Measurements from ENCODE around the gene FBXO31. TPM values are rescaled to one million over a fixed set of nuclear protein-coding genes. Genes with fewer than 3 reads are reported as not detected.
"Not testable (repeated sequence)": the region's sequence is repeated elsewhere in the genome, so short reads cannot be mapped to it uniquely, and the experiment has no call there.

FBXO31 gene
- polyA plus RNA-seq, 5 donors = 18.8 to 28.0 (median 26.5) TPM

DNA sequence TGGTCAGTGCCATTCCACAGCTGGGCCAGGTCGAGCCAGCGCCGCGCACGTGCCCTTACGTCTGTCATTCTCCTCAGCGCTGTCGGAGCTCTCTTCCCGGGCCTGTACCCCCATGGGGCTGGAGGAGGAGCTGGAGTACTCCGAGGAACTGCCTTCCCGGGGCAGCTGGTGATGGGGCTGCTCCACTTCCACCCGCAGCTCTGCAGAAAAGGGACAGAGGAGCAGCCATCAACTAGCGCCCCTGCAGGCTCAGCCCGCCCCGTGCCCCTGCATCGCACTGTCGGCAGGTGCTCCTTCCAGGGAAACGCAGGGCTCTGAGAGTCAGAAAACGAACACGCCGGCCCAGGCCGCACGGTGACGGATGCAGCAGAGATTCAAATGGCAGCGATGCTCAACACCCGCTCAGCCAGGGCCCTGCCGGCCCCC, 29.4 kb upstream of the FBXO31 start:
- DNase-seq = no peak

DNA sequence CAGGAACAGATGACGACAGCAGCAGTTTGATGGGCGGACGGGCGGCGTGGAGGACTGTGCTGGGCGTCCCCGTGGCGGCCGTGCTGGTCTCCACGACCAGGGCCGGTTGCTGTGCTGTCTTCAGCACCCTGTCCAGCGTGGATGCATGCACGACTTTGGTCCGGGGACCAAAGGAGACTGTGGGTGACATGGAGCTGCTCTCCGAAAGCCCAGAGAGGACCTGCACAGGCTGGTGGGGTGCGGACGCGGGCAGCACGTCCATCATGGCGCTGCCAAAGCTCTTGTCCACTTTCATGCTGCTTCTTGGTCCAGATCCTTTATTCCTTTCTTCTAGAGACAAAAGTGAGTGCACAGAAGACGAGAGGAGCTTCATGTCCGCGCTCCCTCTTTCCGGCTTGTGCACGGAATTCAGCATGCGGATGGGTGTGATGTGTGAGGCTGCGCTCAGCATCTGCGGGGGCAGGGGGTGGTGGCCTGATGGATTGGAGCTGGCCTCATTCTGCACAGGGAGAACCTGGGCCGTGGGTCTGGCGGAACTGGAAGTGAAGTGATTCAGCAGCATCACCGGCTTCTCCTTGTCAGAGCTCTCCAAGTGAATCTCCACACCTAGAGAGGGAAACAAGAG, 28.9 kb upstream of the FBXO31 start:
- DNase-seq = no peak

DNA sequence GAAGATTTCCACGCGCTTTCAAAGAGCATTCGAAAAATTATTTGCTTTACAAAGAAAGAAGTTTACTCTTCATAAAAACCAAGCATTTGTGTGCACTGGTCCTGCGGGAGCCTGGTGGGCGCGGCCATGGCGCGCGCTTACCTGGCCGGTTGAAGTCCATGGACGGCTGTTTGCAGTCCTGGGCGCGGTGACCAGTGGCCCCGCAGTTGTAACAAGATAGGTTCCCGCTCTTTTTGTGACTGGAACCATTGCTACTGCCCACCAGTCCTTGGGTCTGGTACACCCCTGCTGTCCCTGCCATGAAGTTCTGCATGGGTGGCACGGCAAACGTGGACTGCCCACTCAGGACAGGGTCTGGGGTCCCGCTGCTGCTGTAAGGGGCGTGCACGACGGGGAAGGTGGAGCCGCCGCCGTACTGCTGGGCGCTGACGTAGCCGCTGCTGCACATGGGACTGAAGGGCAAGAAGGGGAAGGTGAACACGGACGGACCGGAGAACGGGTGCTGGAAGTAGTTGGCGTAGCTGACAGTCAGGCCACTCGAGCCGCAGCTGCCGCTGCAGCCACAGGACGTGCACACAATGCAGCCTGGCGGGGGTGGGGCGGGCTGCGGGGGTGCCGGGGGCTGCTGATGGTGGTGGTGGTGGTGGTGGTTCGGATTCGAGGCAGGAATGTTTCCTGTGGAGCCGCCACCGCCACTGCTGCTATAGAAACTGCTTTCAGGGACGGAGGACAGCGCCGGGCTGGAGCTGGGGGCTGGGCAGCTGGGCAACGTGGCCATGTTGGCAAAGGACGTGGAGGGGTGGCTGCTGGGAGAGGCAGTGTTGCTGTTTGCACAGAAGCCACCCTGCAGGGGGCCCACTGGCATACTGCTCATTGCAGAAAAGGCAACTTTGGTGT, 28.0 kb upstream of the FBXO31 start:
- no peak for DNase-seq

DNA sequence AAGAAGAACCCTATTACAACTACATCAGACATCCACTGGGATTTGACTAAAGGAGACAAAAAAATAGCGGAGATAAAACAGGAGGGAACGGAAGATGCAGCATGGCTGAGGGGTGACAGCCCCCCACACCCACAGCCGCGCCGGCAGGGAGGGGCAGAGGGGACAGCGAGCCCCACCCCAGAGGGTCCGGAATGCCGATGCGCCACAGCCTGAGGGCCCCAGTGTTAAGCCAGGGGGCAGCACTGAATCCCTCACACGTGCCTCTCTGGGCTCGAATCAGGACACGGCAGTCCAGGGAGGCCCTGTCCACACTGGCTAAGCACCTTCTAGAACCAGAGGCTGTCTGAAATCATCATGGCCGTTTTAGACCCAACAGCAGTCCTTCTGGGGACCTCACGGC, 27.4 kb upstream of the FBXO31 start:
- DNase-seq = no peak

DNA sequence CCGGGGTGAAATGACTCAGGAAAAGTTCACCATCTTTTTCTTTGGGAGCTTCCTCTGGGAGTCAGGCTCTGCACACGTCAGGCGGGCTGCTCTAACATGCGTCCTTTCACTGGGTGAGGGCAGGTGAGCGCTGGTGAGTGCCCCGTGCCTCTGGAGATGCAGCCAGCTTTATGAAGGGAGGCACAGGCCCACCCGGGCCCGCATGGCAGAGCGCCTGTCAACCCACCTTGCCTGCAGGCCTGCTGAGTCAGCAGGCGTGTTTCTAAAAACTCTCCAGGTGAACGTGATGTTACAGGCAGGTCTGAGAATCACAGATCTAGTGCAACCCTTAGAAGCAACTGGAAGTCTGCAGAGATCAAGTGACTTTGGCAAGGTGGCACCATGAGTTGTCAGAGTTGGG, 27.0 kb upstream of the FBXO31 start:
- no peak for DNase-seq

DNA sequence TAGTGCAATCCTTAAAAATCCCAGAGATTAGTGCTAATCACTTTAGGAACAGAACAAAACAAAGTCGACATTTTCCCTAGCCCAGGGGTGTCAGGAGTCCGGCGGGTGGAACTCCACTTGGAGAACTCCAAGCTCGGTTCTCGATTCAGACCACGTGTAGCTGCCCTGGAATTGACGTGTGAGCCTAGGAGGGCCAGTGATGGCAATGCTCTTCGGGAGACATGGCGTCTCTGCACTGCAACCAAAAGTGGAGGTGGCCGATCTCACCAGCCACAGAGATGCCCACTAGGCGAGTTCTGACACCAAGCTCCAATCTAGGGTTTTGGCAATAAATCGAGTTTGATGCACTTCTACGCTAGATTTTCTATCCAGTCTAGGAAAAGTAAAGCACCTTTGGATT, 26.2 kb upstream of the FBXO31 start:
- DNase-seq = no peak

DNA sequence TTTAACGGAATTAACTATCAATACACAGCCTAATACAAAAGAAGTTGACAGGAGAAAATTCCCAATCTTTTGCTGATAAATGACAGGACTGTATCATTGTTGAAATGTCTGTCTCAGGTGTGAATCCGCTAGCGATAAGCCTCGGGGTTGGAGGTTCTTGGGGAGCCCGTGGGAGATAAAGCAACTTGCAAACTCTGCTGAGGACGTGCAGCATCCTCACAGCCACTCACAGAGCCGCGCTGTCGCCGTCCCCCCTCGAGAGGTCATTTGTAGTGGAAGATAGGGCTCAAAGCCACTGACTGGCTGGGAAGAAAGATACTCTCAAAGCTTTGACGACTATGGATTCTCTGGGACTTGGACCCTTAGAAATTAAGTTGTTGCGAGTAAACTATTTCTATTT, 25.6 kb upstream of the FBXO31 start:
- DNase-seq = no peak

DNA sequence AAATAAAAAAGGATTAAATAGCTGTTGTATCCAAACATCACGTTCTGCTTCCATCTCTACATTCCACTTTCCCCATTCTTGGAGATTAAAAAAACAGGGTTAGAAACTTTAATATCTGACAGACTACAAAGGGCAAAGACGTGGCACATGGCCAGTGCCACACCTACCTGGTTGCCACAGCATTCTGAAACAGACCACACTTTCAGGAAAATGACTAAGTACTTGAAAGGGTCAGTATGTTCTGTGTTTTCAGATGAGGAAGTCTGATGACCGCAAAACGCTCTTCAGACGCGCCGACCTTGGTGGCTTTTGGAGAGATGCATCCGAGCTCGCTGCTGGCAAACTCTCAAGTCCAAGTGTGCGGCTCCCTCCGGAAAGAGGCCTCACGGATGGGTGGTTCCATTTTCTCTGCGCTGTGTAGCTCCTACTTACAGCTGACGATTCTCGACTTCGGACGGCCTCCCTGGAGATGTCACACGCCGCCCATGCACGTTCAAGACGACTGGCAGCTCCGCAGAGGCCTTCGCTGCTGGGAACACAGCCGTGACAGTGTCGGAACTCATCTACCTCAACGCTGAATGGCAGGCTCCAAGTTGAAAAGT, 24.0 kb upstream of the FBXO31 start:
- no peak for DNase-seq

DNA sequence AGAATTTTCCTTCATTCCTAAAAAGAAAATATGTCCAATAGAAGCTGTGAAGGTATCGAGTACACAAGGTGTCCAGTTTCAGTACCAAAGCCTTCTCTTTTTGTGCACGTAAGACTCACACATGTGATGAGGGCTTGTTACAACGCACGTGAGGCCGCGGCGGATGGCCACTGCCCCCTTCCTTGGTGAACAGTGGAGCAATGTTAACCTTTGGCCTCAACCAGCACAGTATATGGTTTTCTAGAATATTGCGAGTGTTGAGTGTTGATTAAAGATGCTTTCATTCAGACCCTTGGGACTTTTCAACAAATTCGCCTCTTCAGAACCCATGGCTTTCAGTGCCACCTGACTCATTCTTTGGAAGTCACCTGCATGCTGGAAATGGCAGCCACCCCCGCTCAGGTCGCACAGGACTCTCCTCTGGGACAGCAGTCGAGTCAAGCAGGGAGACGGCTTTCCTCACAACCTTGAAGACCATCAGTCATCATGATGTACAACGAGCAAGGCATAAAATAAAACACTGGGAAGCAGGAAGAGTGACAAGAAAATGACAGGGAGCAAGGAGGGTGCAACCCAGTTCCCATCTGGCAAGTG, 23.0 kb upstream of the FBXO31 start:
- no peak for DNase-seq

DNA sequence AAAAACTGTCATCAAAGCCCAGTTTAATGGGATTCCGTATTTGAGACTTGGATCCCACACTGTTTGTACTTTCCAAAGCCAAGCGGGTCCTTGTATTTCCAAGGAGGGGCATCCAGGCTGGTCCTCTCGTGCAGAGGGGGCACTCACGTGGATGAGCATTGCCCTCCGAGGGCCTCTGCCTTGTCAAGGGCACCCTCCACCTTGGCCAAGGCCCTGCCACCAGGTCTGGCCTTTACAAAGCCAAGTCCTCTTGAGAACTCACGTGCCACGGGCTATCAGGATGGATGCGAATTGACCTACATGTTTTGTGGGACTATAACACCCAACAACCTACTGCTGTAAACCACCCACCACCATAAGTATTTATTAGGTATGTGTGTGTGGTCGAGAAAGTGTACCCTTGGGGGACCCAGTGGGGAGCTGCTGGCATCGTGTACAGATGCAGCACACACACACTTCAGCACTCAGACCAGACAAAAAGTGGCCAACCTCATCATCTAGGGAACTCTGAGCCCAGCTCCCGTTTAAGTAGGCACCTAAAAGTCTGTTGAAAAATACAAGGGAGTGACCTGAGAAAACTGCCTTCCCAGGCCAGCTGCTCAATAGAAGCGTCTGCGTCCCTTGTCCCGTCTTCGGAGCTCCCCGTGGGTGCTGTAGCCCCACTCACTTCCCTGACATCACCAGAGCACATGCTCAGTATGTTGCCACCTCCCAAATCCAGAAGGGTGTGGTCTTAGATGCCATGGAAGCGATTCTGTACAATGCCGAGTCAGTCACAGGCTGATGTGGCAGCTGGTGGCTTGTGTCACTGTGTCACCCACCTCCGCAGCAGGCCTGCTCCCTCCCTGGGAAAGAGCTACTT, 21.4 kb upstream of the FBXO31 start:
- no peak for DNase-seq

DNA sequence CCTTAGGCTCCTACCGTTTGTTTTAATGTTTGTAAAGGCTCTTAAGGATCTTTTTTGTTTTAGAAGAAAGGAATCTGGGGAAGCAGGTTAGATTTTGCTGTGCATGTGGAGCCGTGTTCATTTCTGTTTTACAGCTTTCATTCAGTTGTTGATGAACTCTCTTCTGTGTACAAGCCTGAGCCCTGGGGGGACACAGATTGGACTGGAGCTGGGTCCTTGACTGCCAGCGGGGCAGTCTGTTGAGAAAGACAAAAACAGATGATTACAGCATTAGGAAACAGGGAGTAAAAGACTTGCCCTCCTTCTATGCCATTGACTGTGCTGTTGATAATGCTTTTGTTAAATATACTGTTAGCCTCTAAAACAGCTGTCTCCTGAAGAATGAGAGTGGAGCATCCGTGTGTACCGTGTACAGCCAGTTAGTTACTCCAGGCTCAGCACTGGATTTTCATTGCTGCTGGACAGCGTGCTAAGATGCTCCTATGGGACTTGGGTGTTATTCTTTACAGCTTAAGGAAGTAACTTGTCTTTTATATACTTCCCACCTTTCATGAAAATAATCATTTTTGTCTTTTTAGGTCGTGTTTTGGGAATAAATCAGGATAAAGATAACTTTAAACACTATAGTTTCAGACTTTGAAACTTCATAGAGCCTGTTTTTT, 11.7 kb upstream of the FBXO31 start:
- DNase-seq = no peak

DNA sequence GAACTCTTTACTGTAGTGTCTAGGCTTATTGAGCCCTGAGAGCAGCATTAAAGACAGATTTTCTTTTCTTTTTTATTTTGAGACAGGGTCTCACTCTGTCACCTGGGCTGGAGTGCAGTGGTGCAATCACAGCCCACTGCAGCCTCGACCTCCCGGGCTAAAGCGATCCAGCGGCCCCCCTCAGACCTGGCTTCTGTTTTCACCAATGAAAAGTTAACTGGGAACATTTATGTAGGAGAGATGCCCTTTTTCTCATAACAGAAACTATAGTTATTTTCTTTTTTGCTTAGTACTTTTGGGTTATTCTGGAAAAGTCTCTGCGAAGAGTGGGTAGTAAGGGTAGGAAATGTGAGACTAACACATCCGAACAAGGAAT, 10.1 kb upstream of the FBXO31 start:
- no peak for DNase-seq

DNA sequence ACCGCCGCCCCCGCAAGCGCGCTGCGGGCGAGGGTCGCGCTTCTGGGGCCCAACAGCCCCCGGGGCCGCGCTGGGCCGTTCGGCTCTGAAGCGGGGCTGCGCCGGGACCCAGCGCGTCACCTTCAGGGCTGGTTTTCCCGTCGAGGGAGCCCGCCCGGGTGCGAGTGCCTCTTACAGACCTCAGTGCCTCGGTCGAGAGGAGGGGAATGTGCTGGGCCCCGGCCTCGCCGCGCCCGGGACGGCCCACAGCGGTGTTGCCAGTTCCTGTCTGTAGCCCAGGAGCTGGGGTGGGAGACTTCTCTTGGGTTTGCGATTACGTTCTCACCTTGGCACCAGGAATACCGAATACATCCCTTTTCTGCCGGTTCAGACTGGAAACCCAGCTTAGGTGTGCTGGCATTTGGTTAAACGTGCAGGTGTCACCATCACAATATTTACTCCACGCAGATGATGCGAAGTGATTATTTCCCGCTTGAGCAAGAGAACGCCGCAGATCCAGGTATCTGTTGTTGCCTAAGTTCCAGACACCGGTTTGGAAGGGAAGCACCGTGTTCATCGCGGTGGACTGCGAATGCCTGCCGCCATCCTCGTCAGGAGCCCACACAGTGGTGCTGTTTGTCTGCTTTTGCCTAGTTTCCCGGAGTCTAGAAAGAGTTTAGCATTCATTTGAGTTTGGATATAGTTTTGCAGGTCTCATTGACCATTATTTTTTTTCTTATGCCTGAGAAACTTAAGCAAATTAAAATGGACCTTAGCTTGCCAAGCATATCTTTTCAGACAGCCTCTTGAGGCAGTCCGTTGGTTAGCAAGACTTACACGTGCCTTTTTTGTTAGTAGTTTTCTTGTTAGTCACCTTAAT, 9.5 kb upstream of the FBXO31 start:
- DNase-seq = peak in 1 of 2 donors; percentile 23

DNA sequence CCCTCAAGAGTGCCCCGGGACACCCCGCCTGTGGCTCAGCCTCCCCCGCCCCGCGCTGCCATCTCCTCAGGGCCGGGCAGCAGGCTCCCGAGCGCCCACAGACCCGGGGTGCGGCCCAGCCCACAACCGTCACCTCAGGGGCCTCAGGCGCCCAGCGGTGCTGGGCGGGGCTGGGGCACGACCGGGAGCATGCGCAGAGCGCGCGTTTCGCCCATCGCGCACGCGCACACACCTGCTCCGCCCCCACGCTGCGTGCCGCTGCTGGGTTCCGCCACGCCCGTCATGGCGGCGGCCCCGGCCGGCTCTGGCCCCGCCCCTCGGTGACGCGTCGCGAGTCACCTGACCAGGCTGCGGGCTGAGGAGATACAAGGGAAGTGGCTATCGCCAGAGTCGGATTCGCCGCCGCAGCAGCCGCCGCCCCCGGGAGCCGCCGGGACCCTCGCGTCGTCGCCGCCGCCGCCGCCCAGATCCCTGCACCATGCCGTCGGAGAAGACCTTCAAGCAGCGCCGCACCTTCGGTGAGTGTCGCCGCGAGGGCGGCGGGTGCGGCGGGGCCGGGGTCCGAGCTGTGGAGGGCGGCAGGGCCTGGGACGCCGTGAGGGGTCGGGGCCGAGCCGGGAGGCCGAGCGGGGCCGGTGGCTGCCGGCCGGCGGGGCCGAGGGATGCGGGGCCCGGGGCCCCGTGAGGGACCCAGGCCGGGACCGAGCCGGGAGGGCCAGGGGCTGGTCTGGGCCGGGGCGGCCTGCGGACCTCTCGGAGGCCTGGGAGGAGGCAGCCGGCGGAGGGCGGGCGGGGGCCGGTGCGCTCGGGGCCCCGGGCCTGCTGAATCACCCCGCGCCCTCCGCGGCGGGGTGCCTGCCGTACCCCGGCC, 8.6 kb upstream of the FBXO31 start, which contains the start of gene MAP1LC3B:
TSS of gene MAP1LC3B (plus strand) at position 387 of the 871 bp plus-strand sequence. CDS start at position 479, 92 bp downstream.
- peak; percentile 99 for DNase-seq

DNA sequence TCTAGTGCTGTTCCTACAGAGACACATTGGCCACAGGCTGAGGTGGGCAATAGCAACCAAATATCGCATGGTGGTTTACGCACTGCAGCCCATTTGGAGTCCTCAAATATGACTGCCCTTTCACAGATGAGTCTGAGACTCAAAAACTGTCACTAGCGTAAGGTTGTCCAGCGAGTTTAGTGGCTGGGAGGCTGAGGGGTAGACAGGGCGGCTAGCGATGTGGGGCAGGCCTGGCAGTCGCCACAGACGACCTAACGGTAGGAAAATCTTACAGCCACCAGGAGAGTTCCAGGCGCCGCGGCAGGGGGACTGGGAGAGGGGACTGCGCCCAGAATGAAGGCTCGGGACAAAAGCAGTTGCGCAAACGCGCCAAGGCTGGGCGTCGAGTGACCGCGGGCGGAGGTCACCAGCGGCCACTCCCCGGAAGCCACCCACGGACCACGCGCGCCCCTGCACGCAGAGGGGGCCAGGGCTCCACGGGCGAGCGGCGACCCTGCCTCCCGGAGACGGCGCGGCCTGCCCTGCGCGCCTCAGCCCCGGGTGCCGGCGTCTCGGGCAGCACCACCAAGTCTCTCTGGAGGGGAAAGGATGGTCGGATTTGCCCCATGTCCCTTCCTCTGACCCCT, 7.9 kb upstream of the FBXO31 start:
- DNase-seq = no peak

DNA sequence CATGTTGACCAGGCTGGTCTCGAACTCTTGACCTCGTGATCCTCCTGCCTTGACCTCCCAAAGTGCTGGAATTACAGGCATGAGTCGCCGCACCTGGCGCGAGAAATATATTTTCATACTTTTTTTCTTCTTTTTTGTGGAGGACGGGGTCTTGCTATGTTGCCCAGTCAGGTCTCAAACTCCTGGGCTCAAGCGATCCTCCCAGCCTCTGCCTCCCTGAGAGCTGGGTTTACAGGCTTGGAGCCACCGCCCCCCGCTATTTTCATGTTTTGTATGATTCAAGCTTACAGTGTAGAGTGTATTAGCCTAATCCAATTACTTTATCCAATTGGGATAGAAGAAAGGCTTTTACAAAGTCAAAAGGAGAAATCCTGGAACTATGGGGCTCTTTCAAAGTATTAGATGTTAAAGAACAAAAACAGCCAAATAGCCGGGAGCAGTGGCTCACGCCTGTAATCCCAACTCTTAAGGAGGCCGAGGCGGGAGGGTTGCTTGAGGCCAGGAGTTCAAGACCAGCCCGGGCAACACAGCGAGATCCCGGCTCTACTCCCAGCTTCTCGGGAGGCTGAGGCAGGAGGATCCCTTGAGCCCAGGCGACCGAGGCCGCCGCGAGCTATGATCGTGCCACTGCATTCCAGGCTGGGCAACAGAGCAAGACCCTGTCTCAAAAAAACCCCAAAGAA, 7.2 kb upstream of the FBXO31 start:
- no peak for DNase-seq

DNA sequence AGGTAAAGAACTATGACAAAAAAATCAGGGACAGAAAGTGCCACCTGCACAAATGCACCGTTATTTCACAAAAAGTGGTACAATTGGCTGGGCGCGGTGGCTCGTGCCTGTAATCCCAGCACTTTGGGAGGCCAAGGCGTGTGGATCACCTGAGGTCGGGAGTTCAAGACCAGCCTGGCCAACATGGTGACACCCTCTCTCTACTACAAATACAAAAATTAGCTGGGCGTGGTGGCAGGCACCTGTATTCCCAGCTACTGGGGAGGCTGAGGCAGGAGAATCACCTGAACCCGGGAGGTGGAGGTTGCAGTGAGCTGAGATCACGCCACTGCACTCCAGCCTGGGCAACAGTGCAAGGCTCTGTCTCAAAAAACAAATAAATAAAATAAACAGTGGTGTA, 6.3 kb upstream of the FBXO31 start:
- DNase-seq = not testable (repeated sequence)

DNA sequence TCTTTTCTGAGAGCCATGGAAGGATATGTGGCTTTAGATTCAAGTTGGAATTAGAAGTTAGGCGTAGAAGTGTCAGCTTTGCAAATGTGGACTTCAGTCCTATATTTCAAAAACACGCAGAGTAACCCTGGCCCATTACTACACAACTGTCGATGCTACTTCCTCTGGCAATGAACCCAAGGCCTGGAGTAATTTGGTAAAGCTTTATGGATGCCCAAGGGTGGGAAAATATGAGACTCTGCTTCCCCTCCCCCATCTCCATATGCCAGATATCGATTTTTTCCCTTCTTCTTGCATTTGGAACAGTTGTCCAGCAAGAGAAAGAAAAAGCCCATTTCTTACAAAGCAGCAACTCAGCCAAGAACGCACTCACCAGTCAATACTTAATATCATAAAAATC, 5.7 kb upstream of the FBXO31 start:
- no peak for DNase-seq

All from right lung (tissue), 5 donors.